SK-N-MC (cell line): ENCODE data around the gene NSMCE1.

Source experiments
- DNase-seq: peaks from one replicate; pipeline ENCODE4 v3.0.0-alpha.2; 2011; ENCODE audit warnings: low read depth, low spot score
- H3K27ac ChIP-seq: fragments of 200-600 bp; sonication (generic); 2 replicates; pipeline ENCODE4 v1.5.1; 2016; ENCODE audit warnings: mixed run types
- H3K36me3 ChIP-seq: fragments of 200-600 bp; sonication (generic); 2 replicates; pipeline ENCODE4 v1.6.1; 2017; ENCODE audit warnings: antibody characterized with exemption, low read length, mixed read lengths; ENCODE audit not compliant: insufficient read depth
- H3K4me3 ChIP-seq: fragments of 200-600 bp; sonication (generic); 2 replicates; pipeline ENCODE4 v1.5.1; 2016
- H3K9ac ChIP-seq: fragments of 200-600 bp; sonication (generic); 2 replicates; pipeline ENCODE4 v1.8.0; 2017; ENCODE audit warnings: mixed run types, mixed read lengths; ENCODE audit not compliant: insufficient read length
- H3K9me3 ChIP-seq: fragments of 200-600 bp; sonication (generic); 2 replicates; pipeline ENCODE4 v1.6.1; 2017; ENCODE audit warnings: low read depth, mild to moderate bottlenecking, antibody characterized with exemption, low read length, moderate library complexity, mixed read lengths
- EZH2 ChIP-seq: fragments of 200-600 bp; sonication (generic); IDR thresholded peaks from one replicate; pipeline ENCODE4 v1.6.1; 2017; ENCODE audit warnings: antibody characterized with exemption
- FOXP2 ChIP-seq: optimal IDR thresholded peaks from 2 replicates; pipeline ENCODE3; 2011; ENCODE audit warnings: mild to moderate bottlenecking, moderate library complexity; ENCODE audit not compliant: insufficient read depth; ENCODE audit errors: extremely low read length, control extremely low read depth
- POLR2AphosphoS5 ChIP-seq: IDR thresholded peaks from 2 replicates; pipeline ENCODE4 v1.6.1; 2012; ENCODE audit warnings: mild to moderate bottlenecking, low read depth, low read length, borderline replicate concordance

NSMCE1 gene

GRCh38 chr16:27217256-27217655 lies 51.3 kb downstream of the NSMCE1 start:
- no peak overlapping the region for H3K27ac ChIP-seq
- TF ChIP-seq FOXP2 (no peak), POLR2AphosphoS5 (no peak), EZH2 (no peak)

GRCh38 chr16:27216297-27216885 lies 52.2 kb downstream of the NSMCE1 start:
- H3K27ac ChIP-seq: no peak overlapping the region
- no peak for DNase-seq
- TF ChIP-seq EZH2: no peak
- no peak for TF ChIP-seq FOXP2
- TF ChIP-seq POLR2AphosphoS5: no peak
- H3K9me3 ChIP-seq: no peaks in the 10 kb centered on the region
- no peak overlapping the region for H3K4me3 ChIP-seq
- no peaks in the 10 kb centered on the region for H3K36me3 ChIP-seq
- H3K9ac ChIP-seq: no peak overlapping the region

More at GRCh38 chr16:27217256-27217655, 51.3 kb downstream of the NSMCE1 start:
- DNase-seq: no peak
- Histone ChIP-seq H3K9ac (no peak overlapping the region), H3K4me3 (no peak overlapping the region), H3K9me3 (no peaks in the 10 kb centered on the region), H3K36me3 (no peaks in the 10 kb centered on the region)

DNA sequence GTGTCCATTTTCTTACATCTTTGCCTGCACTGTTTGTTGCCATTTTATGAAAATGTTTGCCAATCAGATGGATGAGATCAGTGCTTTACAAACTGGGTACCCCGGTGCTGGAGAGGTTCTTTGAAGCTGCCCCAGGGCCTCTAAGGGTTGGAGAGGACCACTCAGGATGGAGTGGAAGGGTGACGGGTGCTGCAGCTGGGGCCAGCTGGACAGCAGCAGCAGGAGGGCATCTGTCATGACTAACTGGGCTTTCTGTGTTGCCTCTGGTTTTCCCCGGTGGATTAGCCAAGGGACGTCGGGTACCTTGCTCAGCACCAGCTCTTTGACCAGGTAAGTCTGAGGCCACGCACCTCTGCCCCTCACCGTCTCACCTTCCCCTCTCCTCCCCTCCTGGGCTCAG lies 52.9 kb downstream of the NSMCE1 start:
- Histone ChIP-seq H3K4me3 (no peak overlapping the region), H3K36me3 (no peaks in the 10 kb centered on the region; the same call in 1 of the 2 replicates), H3K27ac (no peak overlapping the region), H3K9ac (no peak overlapping the region), H3K9me3 (no peaks in the 10 kb centered on the region)
- DNase-seq: no peak
- TF ChIP-seq EZH2 (no peak), FOXP2 (no peak), POLR2AphosphoS5 (no peak)

DNA sequence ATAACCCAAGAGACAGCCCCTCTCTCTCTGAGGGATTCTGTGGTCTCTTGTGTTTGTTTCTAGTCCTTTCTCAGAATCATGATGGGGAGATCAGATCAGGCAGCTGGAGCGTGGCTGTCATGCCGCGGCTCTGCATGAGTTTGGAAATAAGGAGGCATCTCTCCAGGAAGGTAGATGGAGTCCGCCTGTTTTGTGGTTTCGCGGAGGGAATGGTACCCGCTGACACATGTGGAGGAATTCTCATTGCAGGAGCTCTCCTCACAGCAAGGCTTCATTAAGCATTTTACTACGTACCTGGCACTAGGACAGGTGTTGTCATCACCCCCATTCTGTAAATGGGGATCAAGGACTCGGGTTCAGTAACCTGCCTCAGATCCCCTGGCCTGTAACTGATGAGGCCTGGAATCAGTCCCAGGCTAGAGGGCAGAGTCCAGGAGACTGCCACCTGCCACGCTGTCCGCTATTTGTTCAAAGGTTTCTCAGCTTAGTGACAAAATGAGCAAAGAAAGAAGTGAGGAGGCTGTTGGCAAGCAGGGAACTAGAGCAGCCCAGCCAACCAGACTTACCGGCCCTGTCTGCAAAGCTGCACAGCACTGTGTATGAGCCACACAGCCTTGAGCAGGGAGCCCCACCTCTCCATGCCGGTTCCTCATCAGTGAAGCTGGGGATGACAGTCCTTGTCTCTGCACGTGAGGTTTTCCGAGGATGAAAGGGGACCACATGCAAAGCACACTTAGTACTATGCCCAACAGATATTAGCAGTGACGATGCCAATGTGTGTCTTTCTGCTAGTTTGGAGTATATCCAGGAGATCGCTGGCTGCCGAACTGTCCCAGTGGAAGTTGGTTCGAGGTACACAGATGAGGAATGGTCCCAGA lies 54.2 kb downstream of the NSMCE1 start:
- Histone ChIP-seq H3K9ac (no peak overlapping the region), H3K36me3 (no peaks in the 10 kb centered on the region; the same call in 1 of the 2 replicates), H3K27ac (no peak overlapping the region), H3K9me3 (no peaks in the 10 kb centered on the region), H3K4me3 (no peak overlapping the region)
- DNase-seq: no peak
- TF ChIP-seq POLR2AphosphoS5 (no peak), FOXP2 (no peak), EZH2 (no peak)

GRCh38 chr16:27211026-27211425 lies 57.5 kb downstream of the NSMCE1 start:
- TF ChIP-seq POLR2AphosphoS5 (no peak), EZH2 (no peak), FOXP2 (no peak)
- Histone ChIP-seq H3K9me3 (no peaks in the 10 kb centered on the region), H3K4me3 (no peak overlapping the region), H3K9ac (no peak overlapping the region), H3K36me3 (no peaks in the 10 kb centered on the region; the same call in 1 of the 2 replicates), H3K27ac (no peak overlapping the region)
- no peak for DNase-seq

- no peaks in the 10 kb centered on the region; the same call in 1 of the 2 replicates for H3K36me3 ChIP-seq
- no peak overlapping the region for H3K4me3 ChIP-seq
- no peak overlapping the region for H3K9ac ChIP-seq
- H3K9me3 ChIP-seq: no peaks in the 10 kb centered on the region
- H3K27ac ChIP-seq: no peak overlapping the region
- TF ChIP-seq EZH2 (no peak), POLR2AphosphoS5 (no peak), FOXP2 (no peak)
- DNase-seq: no peak
Measured at GRCh38 chr16:27210174-27210573, 58.4 kb downstream of the NSMCE1 start.

GRCh38 chr16:27209591-27209990 lies 59.0 kb downstream of the NSMCE1 start:
- H3K4me3 ChIP-seq: no peak overlapping the region
- H3K9me3 ChIP-seq: no peaks in the 10 kb centered on the region
- no peak overlapping the region for H3K27ac ChIP-seq
- TF ChIP-seq EZH2 (no peak), POLR2AphosphoS5 (no peak), FOXP2 (no peak)
- H3K36me3 ChIP-seq: no peaks in the 10 kb centered on the region; the same call in 1 of the 2 replicates
- no peak for DNase-seq
- no peak overlapping the region for H3K9ac ChIP-seq

DNA sequence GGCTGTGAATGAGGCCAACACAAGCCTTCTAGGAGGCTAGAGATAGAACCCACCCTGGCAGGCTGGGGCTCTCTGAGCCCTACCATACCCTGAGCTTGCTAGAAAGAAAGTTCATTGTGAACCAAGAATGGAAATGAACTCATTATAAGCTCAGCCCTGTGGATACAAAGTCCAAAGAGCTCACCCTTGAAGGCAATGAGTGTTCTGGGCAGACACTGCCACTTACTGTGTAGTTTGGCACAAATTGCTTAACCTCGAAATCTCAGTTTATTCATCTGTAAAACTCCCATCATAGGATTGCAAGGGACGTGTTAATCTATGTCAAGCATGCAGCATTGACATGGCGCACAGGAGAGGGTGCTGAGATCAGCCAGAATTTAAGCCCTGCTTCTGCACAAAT lies 59.8 kb downstream of the NSMCE1 start:
- no peaks in the 10 kb centered on the region; the same call in 1 of the 2 replicates for H3K36me3 ChIP-seq
- no peak overlapping the region for H3K9ac ChIP-seq
- no peak for TF ChIP-seq EZH2
- no peak for TF ChIP-seq POLR2AphosphoS5
- no peak for TF ChIP-seq FOXP2
- no peak overlapping the region for H3K27ac ChIP-seq
- no peaks in the 10 kb centered on the region for H3K9me3 ChIP-seq
- DNase-seq: no peak
- H3K4me3 ChIP-seq: no peak overlapping the region
